HG02981 (cell line): ENCODE results near the gene FRY.

Source experiments
- ATAC-seq: cut with Tn5 transposase; IDR thresholded peaks from one replicate; pipeline ENCODE4 v1.9.1; 2021; ENCODE audit warnings: mild to moderate bottlenecking, moderate library complexity; ENCODE audit not compliant: unreplicated experiment

The FRY gene

GRCh38 chr13:32079587-32079986 is 48.0 kb downstream of the FRY start:
- no peak for ATAC-seq

GRCh38 chr13:32080328-32080744 is 48.8 kb downstream of the FRY start:
- no peak for ATAC-seq

GRCh38 chr13:32081591-32081990 is 50.0 kb downstream of the FRY start:
- no peak for ATAC-seq

- no peak for ATAC-seq
Measured at GRCh38 chr13:32086366-32086765, 54.8 kb downstream of the FRY start.

- no peak for ATAC-seq
Measured at GRCh38 chr13:32086791-32087441, 55.3 kb downstream of the FRY start.

- no peak for ATAC-seq
Measured at GRCh38 chr13:32087955-32088747, 56.6 kb downstream of the FRY start.

- no peak for ATAC-seq
Measured at GRCh38 chr13:32092496-32092895, 60.9 kb downstream of the FRY start.

- no peak for ATAC-seq
Measured at GRCh38 chr13:32093006-32093405, 61.4 kb downstream of the FRY start.

- ATAC-seq = no peak
Measured at GRCh38 chr13:32098272-32098671, 66.7 kb downstream of the FRY start.

GRCh38 chr13:32105653-32106313 is 74.2 kb downstream of the FRY start:
- no peak for ATAC-seq

- no peak for ATAC-seq
Measured at GRCh38 chr13:32107474-32107873, 75.9 kb downstream of the FRY start.

- ATAC-seq = no peak
Measured at GRCh38 chr13:32107973-32108372, 76.4 kb downstream of the FRY start.

- no peak for ATAC-seq
Measured at GRCh38 chr13:32113532-32113931, 82.0 kb downstream of the FRY start.

- ATAC-seq = no peak
Measured at GRCh38 chr13:32114284-32114950, 82.8 kb downstream of the FRY start.

- ATAC-seq = no peak
Measured at GRCh38 chr13:32115066-32115465, 83.5 kb downstream of the FRY start.

- ATAC-seq = no peak
Measured at GRCh38 chr13:32116210-32116609, 84.6 kb downstream of the FRY start.

- ATAC-seq = no peak
Measured at GRCh38 chr13:32117001-32117400, 85.4 kb downstream of the FRY start.

- no peak for ATAC-seq
Measured at GRCh38 chr13:32117701-32118100, 86.1 kb downstream of the FRY start.

GRCh38 chr13:32121316-32121715 is 89.7 kb downstream of the FRY start:
- ATAC-seq = no peak

- no peak for ATAC-seq
Measured at GRCh38 chr13:32124743-32125142, 93.2 kb downstream of the FRY start.

- ATAC-seq = no peak
Measured at GRCh38 chr13:32125221-32125689, 93.7 kb downstream of the FRY start.
